Tibial artery (tissue), 4 donors: ENCODE measurements around the gene PRR33.
A peak's percentile ranks its signal among the peaks of the same experiment; 100 is the strongest.

Source experiments
- DNase-seq, 2 donors: peaks; one replicate each; pipeline ENCODE4 v3.0.0-alpha.2; 2019
- H3K27ac ChIP-seq, 2 donors: fragments of 200-600 bp; sonication (generic) in 1 of 2; 1 replicate in 1 of 2; 2 replicates in 1 of 2; pipeline ENCODE4 v1.5.1; 2018 to 2019; ENCODE audit warnings: mild to moderate bottlenecking in 1 of 2
- H3K27me3 ChIP-seq, 2 donors: fragments of 200-600 bp; sonication (generic) in 1 of 2; one replicate each; pipeline versions ENCODE4 v1.5.1 to v1.6.0; 2016 to 2019
- H3K36me3 ChIP-seq, 3 donors: fragments of 200-600 bp; sonication (generic) in 2 of 3; one replicate each; pipeline ENCODE4 v1.5.1; 2016 to 2019; ENCODE audit warnings: mild to moderate bottlenecking in 2 of 3
- H3K4me1 ChIP-seq, 4 donors: fragments of 200-600 bp; sonication (generic) in 2 of 4; 1 replicate in 3 of 4; 2 replicates in 1 of 4; pipeline ENCODE4 v1.5.1; 2016 to 2019
- H3K4me3 ChIP-seq, 2 donors: fragments of 200-600 bp; sonication (generic) in 1 of 2; 1 replicate in 1 of 2; 2 replicates in 1 of 2; pipeline ENCODE4 v1.5.1; 2018 to 2019; ENCODE audit warnings: mild to moderate bottlenecking in 2 of 2
- H3K9me3 ChIP-seq, 3 donors: fragments of 200-600 bp; sonication (generic) in 1 of 3; one replicate each; pipeline ENCODE4 v1.5.1; 2016 to 2019
- intact Hi-C: fragments of 100-400 bp; cut with DNase I; formaldehyde crosslinking; loops from one replicate; pipeline ENCODE4 v1.15.0; 2023; ENCODE audit warnings: low total_unique reads
- TF ChIP-seq, protein P1 (sequence below), 2 experiments: fragments of 200-600 bp in 1 of 2; fragments of 450-650 bp in 1 of 2; IDR thresholded peaks; one replicate each; pipeline ENCODE4 v1.5.1; 2017 to 2019; ENCODE audit warnings: antibody characterized with exemption in 2 of 2, mild to moderate bottlenecking in 1 of 2, moderate library complexity in 1 of 2

Gene PRR33

GRCh38 chr11:1915795-1916131 is 24.1 kb upstream of the PRR33 start:
- H3K4me1 ChIP-seq = peaks cover 0 to 20% (median 6%) of the 10 kb centered on the region in 4 donors
- no peak for DNase-seq
- H3K9me3 ChIP-seq = no peaks in the 10 kb centered on the region
- H3K27ac ChIP-seq = no peak overlapping the region
- no peaks in the 10 kb centered on the region for H3K36me3 ChIP-seq
- TF ChIP-seq, protein P1, sequence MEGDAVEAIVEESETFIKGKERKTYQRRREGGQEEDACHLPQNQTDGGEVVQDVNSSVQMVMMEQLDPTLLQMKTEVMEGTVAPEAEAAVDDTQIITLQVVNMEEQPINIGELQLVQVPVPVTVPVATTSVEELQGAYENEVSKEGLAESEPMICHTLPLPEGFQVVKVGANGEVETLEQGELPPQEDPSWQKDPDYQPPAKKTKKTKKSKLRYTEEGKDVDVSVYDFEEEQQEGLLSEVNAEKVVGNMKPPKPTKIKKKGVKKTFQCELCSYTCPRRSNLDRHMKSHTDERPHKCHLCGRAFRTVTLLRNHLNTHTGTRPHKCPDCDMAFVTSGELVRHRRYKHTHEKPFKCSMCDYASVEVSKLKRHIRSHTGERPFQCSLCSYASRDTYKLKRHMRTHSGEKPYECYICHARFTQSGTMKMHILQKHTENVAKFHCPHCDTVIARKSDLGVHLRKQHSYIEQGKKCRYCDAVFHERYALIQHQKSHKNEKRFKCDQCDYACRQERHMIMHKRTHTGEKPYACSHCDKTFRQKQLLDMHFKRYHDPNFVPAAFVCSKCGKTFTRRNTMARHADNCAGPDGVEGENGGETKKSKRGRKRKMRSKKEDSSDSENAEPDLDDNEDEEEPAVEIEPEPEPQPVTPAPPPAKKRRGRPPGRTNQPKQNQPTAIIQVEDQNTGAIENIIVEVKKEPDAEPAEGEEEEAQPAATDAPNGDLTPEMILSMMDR (IDR thresholded peaks at IDR 0.05) = no peak
- H3K27me3 ChIP-seq = peaks cover 0 to 20% of the 10 kb centered on the region in 2 donors
- intact Hi-C loops = loop anchor here (1.0 kb wide), 1 partner anchor 22 kb away; no protein-coding TSS in a partner anchor
- no peak overlapping the region for H3K4me3 ChIP-seq

DNA sequence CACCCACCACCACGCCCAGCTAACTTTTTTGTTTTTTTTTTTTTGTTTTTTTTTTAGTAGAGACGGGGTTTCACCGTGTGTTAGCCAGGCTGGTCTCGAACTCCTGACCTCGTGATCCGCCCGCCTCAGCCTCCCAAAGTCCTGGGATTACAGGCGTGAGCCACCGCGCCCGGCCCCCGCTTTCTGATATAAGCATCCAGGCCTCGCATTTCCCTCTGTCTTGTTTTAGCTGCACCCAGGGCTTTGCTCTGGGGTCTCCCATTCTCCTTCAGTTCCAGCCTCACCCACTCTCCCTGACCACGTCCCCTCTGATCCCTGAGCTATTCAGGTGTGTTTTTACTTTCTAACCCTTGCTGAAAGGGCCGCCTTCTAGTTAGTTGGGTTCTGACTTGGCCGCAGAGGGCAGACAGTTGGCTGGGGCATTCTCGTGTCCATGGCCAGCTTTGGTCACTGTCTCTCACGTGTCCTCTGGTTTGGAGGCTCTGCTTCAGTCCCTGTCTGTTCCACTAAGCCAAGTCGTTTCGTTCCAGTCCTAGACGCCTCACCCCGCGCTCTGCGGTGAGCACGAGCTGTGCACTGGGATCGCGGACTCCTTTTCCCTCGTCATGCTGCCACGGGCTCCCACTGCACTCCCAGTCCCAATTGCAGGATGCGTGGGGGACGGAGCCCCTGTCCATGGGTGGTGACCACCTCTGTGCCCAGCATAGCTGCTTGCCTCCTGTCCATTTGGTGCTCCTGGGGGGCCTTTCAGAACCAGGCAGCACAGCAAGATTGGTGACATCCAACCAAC is 21.8 kb upstream of the PRR33 start:
- H3K4me3 ChIP-seq = no peak overlapping the region
- H3K4me1 ChIP-seq = peaks cover 0 to 14% (median 9%) of the 10 kb centered on the region in 4 donors
- intact Hi-C loops = no loop called here
- no peaks in the 10 kb centered on the region for H3K36me3 ChIP-seq
- H3K27me3 ChIP-seq = peaks cover 0 to under 1% of the 10 kb centered on the region in 2 donors
- H3K9me3 ChIP-seq = no peaks in the 10 kb centered on the region
- TF ChIP-seq, protein P1 (IDR thresholded peaks at IDR 0.05) = no peak
- DNase-seq = no peak
- no peak overlapping the region for H3K27ac ChIP-seq

GRCh38 chr11:1912289-1912878 is 20.7 kb upstream of the PRR33 start:
- Histone ChIP-seq H3K4me3 (no peak overlapping the region), H3K27me3 (no peaks in the 10 kb centered on the region), H3K9me3 (no peaks in the 10 kb centered on the region), H3K4me1 (peaks cover 0 to 18% (median 11%) of the 10 kb centered on the region in 4 donors), H3K27ac (no peak overlapping the region), H3K36me3 (no peaks in the 10 kb centered on the region)
- DNase-seq = no peak
- intact Hi-C loops = no loop called here
- TF ChIP-seq, protein P1 (IDR thresholded peaks at IDR 0.05) = no peak

GRCh38 chr11:1909524-1909923 is 17.8 kb upstream of the PRR33 start:
- no peak for DNase-seq
- Histone ChIP-seq H3K27ac (no peak overlapping the region), H3K36me3 (no peaks in the 10 kb centered on the region), H3K4me3 (no peak overlapping the region), H3K9me3 (no peaks in the 10 kb centered on the region), H3K4me1 (peaks cover 0 to 19% (median 9%) of the 10 kb centered on the region in 4 donors), H3K27me3 (peaks cover 0 to 3% of the 10 kb centered on the region in 2 donors)
- intact Hi-C loops = no loop called here
- TF ChIP-seq, protein P1 (IDR thresholded peaks at IDR 0.05) = no peak

DNA sequence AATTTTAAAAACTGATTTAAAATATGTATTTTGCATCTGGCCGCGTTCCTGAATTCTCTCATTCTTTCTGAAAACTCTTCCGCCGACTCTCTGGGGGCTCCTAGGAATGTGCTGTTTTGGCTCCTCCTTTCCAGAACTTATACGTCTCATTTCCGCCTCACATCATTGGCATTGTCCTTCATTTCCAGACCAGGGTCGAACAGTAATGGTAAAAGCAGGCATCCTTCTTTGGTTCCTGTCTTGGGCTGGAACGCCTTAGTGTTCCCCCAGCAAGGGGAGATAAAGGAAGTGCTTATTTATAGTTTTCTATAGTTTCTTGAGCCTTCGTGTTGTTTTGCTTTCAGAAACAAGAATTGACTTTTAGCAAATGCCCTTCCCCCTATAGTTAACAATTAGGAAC is 16.9 kb upstream of the PRR33 start:
- DNase-seq = no peak
- Histone ChIP-seq H3K4me3 (peak overlapping the region in 1 of 2 donors; percentile 20), H3K27ac (peak overlapping the region; percentile 37 to 44), H3K27me3 (peaks cover 0 to 3% of the 10 kb centered on the region in 2 donors), H3K9me3 (no peaks in the 10 kb centered on the region), H3K36me3 (no peaks in the 10 kb centered on the region), H3K4me1 (peaks cover 0 to 19% (median 9%) of the 10 kb centered on the region in 4 donors)
- intact Hi-C loops = no loop called here
- TF ChIP-seq, protein P1 (IDR thresholded peaks at IDR 0.05) = no peak
